ENCODE results near the gene C10orf67.
"Not testable (repeated sequence)": the region's sequence is repeated elsewhere in the genome, so short reads cannot be mapped to it uniquely, and the experiment has no call there.

Gene C10orf67

GRCh38 chr10:23262928-23263327 lies 81.7 kb downstream of the C10orf67 start:
- no peak for DNase-seq

GRCh38 chr10:23258516-23258915 lies 86.1 kb downstream of the C10orf67 start:
- no peak for DNase-seq

DNA sequence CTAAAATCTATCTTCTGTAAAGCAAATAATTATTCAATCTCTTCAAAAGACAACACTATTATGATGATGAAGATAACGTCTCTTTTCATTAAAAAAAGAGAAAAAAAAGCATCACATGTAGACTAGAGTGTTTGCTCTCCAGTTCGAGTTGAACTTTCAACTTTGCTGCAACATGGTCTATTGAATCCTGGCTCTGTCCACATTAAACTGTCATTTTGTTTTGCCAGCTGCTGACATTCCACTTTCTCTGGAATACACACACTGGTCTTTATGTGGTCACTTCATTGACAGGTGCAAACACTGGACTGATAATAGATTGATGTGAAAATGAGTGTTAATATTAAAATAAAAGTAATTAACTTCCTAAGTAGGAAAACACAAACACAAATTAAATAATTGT lies 90.8 kb downstream of the C10orf67 start:
- DNase-seq: no peak

GRCh38 chr10:23252859-23253258 lies 91.7 kb downstream of the C10orf67 start:
- not testable (repeated sequence) for DNase-seq

DNA sequence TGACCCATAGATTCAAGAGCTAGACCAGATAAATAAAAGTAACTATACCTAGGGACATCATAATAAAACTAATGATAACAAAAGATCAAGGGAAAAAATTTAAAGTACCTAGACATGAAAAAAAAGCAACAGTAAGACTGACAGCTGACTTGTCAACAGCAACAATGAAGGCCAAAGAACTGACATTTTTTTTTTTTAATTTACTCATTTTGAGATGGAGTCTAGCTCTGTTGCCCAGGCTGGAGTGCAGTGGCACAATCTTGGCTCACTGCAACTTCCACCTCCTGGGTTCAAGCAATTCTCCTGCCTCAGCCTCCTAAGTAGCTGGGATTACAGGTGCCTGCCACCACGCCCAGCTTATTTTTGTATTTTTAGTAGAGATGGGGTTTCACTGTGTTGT lies 102.8 kb downstream of the C10orf67 start:
- DNase-seq: not testable (repeated sequence)

GRCh38 chr10:23238015-23238414 lies 106.6 kb downstream of the C10orf67 start:
- no peak for DNase-seq

GRCh38 chr10:23230582-23230981 lies 114.0 kb downstream of the C10orf67 start:
- no peak for DNase-seq

- no peak for DNase-seq
These were observed 127.1 kb downstream of the C10orf67 start for GRCh38 chr10:23217471-23217870.

DNA sequence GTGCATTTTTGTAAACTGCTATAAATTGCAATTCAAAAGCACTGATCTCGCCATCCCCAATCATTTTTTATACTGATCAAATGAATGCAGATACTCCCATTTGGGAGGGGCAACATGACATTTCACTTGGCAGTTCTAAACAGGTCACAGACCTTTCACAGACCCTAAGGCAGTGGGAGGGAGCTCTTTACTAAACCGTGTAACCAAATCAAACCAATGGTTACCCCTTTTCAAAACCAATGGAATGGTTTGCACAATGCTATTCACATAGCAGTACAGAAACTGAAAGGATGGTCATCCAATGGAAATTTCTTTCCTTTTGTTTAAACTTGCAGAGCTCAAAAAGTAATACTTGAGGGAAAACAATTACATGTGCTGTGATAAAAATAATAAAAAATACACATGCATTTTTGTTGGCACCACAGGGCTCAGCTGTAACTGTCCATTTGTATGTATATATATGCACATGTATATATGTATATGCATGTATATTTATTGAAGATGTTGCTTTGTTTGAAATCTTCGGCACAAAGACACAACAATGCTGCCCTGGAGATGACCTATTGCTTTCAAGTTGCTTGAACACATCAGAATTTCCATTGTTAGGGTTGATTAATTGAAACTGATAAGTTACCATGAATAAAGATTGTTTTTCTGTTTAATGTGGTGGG lies 138.5 kb downstream of the C10orf67 start:
- no peak for DNase-seq

DNA sequence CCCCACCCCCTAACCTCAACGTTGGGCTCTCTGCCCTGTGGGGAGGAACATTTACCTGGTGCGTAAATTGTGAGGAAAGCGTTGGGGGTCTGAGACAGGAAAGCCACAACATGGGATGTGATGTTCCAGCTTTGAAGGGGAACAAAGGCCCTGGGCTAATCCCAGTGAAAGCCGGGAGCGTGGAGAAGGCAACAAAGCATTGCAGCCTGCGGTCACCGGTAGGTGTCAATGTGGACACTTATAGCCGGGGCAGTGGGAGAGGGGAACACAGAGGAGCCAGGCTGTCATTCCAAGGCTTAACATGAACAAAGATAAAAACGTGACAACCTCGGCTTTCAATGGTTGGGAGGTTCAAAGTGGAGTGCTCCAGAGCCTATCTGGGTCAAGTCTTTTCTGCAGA lies 139.8 kb downstream of the C10orf67 start:
- DNase-seq: no peak

DNA sequence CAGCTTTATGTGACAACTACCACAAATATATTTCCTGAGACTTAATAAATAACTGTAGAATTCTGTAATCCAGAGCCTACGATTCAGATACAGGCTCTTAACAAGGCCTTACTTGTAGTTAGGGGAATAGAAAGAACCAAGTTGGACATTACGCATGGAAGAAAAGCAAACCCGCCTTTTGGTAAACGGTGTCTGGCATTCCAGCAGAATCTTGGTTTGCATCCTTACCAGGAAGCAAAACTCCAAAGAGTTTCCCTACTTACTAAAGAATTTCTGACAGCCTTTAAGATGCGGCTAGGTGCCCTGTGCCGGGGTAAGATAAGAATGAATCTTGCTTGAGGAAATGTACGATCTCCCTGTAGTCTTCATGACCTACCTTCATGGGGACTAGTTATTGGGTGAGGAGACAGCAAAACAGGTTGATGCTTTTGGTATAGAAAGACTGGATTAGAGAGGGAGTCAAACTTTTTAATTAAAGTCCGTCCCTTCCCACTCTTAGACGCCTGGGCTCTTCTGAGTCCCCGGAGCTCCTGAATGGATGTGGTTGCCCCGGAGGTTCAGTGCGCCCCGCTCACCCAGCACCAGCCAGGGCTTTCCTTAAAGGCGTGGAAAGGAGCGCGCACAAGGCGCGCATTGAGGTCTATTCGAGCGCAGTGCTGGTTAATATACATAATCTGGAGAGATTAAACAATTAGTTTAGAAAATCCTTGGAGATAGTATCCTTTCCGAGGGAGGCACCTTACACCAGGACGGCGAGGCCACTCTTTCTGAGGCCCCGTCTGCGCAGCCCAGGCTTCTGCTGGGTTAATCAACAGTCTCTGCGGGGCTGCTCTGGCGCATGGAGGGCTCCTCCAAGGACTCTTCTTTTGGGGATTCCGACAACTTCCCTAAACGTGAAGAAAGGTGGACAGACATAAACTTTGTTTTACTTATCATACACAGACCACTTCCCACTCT lies 140.9 kb downstream of the C10orf67 start:
- no peak for DNase-seq

DNA sequence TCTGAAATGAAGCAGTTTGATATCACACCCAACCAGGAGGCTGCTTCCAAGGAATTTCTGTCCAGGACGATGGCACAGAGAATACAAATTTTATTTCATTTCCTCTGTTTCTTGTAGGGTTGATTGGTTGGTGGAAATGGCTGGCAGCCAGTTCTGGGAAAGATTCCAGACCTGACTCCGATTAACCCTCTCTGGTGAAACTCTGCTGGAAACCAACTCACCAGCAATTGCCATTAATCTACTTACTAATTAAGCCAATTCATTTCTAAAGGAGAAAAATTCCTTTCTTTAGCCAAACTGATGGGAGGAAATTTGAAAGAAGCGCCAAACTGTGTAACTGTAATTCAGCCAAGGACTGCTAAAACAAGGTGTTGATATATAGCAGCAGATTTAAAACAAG lies 141.8 kb downstream of the C10orf67 start:
- DNase-seq: no peak

GRCh38 chr10:23201837-23202236 lies 142.8 kb downstream of the C10orf67 start:
- DNase-seq: no peak

- DNase-seq: no peak
These were observed 143.5 kb downstream of the C10orf67 start for GRCh38 chr10:23200997-23201652.

DNA sequence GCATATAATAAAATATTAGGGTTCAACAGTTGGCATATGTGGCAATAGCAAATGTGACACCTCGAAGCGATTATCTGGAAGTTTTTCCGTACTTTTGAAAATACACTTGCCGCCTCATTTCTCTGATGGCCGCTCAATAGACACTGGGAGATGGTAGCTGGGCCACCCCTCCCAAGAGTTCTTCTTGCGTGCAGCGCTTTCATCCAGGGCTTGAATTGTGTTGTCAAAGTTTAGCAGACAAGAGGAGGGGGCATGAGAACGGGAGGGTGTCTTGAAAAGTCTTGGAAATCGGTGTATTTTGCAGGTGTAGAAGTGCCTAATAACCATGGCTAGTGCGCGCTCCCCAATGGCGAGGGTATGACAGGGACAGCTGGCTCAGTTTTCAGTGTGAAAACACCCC lies 144.0 kb downstream of the C10orf67 start:
- no peak for DNase-seq

DNA sequence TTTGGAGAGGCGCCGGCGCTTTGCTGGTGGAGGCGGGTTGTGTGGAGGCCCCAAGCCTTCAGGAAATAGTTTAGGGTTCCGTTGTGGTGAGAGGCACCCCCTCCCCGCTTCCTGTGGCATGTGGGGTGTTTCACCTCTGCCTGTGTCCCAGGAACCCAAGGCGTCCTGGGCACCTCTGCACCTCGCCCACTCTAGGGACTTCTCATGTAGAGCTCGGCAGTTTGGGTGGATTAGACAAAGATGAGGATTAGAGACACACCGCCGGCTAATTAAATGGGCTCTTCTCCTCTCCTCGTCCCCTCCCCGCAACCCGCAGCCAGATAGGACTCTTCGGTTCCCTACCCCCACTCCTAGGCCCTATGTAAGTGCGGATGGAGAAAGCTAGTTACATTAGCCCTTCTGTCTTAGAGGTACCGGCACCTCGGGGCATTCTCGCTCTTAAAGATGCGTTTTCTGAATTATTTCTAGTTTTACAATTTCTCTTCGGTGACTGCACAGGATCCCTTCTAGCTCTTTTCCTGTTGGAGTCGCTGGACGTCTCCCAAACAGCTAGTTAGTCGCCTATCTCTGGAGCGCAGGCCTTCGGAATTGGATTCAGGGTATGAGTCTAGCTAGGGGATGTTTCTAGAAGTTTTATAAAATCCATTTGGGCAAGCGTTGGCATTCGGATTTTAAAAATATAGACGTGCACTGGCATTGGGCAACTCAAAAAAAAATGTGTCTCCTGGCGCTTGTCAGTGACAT lies 144.7 kb downstream of the C10orf67 start:
- no peak for DNase-seq

DNA sequence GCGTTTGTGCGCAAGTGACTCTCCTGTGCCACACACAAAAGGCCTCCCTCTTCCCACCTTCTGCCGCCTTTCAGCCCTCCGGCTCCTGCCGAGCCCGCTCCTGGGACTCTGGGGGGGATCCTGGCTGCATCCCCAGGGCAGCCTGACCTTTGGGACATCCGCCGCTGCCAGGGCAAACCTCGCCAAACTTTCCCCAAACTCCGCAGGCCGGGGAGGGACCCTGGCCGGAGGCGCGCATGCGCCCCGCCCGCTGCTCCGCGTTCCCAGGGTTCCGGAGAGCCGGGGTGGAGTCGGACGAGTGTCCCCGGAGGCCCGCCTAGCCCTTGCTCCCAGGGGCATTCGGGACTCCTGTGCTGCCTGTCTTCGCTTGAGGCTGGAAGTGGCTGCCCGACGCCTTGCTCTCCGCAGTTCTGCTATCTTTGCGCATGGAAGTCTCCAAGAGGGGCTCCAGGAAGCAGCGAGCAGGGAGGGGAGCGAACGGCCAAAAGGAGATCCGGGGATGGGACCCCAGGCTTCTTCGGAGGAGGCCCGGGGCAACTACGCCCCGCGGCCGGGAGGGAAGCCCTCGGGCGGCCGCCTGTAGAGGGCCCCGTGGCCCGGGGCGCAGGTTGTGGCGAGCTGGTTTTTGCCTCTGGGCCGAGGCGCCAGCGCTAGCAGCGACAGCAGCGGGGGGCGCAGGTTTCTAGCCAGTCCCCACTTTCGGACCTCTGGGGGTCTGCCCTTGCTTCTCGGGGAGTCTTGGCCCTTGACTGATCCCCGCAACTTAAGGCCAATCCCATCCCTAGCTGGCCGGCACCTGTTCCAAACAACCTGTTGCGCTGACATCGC lies 145.4 kb downstream of the C10orf67 start:
- no peak for DNase-seq

DNA sequence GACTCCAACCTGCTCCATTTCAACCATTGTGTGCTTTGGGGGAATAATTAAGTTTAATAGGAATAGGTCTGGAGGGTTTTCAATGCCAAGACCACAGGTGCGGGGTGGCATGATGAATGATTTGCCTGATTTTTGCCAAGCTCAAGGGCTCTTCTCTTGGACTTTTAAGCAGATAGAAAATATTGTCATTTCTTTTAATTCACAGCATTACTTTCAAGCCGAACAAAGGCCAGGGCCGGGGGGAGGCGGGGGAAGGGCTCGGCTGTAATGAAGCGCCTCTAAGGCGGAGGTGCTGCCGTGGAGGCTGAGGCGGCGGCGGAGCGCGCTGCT lies 146.0 kb downstream of the C10orf67 start:
- DNase-seq: no peak

DNA sequence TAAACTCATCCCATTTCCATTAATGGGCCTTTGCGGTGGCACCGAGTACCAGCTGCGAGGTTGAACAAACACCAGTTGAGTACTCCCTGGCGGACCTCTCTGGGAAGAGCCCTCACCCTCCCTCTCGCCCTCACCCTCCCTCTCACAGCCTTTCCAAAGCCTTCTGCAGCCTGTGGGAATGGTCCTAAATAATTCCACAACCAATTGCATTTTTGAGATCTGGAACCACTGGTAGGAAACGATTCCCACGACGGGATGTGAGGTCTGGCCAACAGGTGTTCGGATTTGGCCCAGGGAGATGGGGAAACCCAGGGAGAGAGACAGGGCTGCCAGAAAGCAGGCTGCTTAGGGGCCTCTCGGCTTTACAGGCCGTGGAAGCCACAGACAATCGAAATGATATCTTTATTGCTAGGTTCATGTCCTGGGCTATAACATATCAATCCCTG lies 147.2 kb downstream of the C10orf67 start:
- no peak for DNase-seq

DNA sequence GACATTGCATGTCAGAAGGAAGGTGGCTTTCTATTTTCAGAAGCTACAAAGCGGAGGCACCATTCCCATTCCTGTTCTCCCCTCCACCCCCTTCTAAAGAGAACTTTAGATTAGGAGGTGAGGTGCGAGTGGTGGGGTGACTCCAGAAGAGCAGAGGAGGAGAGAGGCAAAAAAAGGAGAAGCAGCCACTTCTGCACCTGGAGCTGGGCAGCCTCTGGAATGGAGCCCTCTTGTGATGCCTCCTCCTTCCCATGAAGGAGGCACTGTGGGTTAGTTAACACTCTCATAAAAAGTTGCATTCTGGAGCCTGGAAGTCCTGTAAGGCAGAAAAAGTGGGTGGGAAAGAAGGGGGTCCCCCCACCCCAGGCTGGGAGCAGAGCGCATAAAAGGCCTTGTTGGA lies 147.7 kb downstream of the C10orf67 start:
- DNase-seq: no peak

- DNase-seq: no peak
These were observed 148.6 kb downstream of the C10orf67 start for GRCh38 chr10:23195846-23196600.
